H1 (cell line): Measurements from ENCODE around the gene NAXD. TPM values are rescaled to one million over a fixed set of nuclear protein-coding genes. Genes with fewer than 3 reads are reported as not detected.

Source experiments
- CTCF ChIA-PET: fragments of 300-600 bp; sonication (Branson Sonifier 250); formaldehyde crosslinking; loops from one replicate; lab custom pipeline; 2021; ENCODE audit not compliant: partially characterized antibody; lab: Charles Lee
- POLR2A ChIA-PET: fragments of 300-600 bp; sonication (Branson Sonifier 250); formaldehyde crosslinking; loops from one replicate; lab custom pipeline; 2021; ENCODE audit warnings: inconsistent platforms; ENCODE audit not compliant: partially characterized antibody; lab: Charles Lee
- DNase-seq, 2 experiments: peaks; one replicate each; pipeline versions ENCODE4 v3.0.0 to v3.0.0-alpha.2; 2010 to 2022; ENCODE audit warnings: low spot score in 2 of 2, low read depth in 1 of 2, mixed read lengths in 1 of 2
- FAIRE-seq: peaks from 2 replicates; lab custom pipeline; 2011; peaks lifted over from hg19 to GRCh38; lab: Jason Lieb, UNC
- H2AFZ ChIP-seq: 2 replicates; pipeline ENCODE4 v1.8.1; 2012; ENCODE audit warnings: low read length, inconsistent platforms
- H2AK5ac ChIP-seq: 2 replicates; pipeline ENCODE4 v1.6.1; 2013; ENCODE audit warnings: low read depth, low read length
- H2BK120ac ChIP-seq: replicated peaks from 2 replicates; pipeline ENCODE3; 2013; ENCODE audit warnings: low read depth, low read length, inconsistent platforms
- H2BK12ac ChIP-seq: 2 replicates; pipeline ENCODE4 v1.6.1; 2013; ENCODE audit warnings: low read depth, low read length
- H2BK15ac ChIP-seq: 2 replicates; pipeline ENCODE4 v1.6.1; 2013; ENCODE audit warnings: low read length
- H2BK20ac ChIP-seq: 2 replicates; pipeline ENCODE4 v1.6.1; 2013; ENCODE audit warnings: low read length
- H2BK5ac ChIP-seq: 2 replicates; pipeline ENCODE4 v1.6.1; 2013; ENCODE audit warnings: low read depth, low read length
- H3K14ac ChIP-seq: 2 replicates; pipeline ENCODE4 v1.6.1; 2013; ENCODE audit warnings: inconsistent platforms; ENCODE audit not compliant: insufficient read length
- H3K18ac ChIP-seq: 2 replicates; pipeline ENCODE4 v1.6.1; 2013; ENCODE audit warnings: low read length; ENCODE audit errors: extremely low read depth
- H3K23ac ChIP-seq: 2 replicates; pipeline ENCODE4 v1.6.1; 2013; ENCODE audit warnings: inconsistent platforms; ENCODE audit not compliant: insufficient read length
- H3K23me2 ChIP-seq: 2 replicates; pipeline ENCODE4 v1.6.1; 2013; ENCODE audit warnings: low read depth, low read length
- H3K27ac ChIP-seq: 2 replicates; pipeline ENCODE4 v1.6.1; 2011; ENCODE audit warnings: low read depth, low read length, inconsistent platforms
- H3K27me3 ChIP-seq, 4 experiments: replicated peaks in 1 of 4; 1 replicate in 1 of 4; 2 replicates in 3 of 4; pipeline versions ENCODE4 v1.6.1 to v1.8.1; 2011 to 2013; ENCODE audit warnings: low read length in 3 of 4, mild to moderate bottlenecking in 3 of 4, inconsistent platforms in 2 of 4, mixed read lengths in 2 of 4, moderate library complexity in 1 of 4; ENCODE audit not compliant: control insufficient read depth in 3 of 4, insufficient read depth in 3 of 4; ENCODE audit errors: extremely low read depth in 1 of 4
- H3K36me3 ChIP-seq, 4 experiments: 2 replicates each; pipeline versions ENCODE4 v1.6.1 to v1.8.1; 2011 to 2013; ENCODE audit warnings: mild to moderate bottlenecking in 4 of 4, low read length in 3 of 4, moderate library complexity in 2 of 4, control low read depth in 1 of 4, inconsistent platforms in 1 of 4; ENCODE audit not compliant: insufficient read depth in 4 of 4, control insufficient read depth in 2 of 4
- H3K4ac ChIP-seq: replicated peaks from 2 replicates; pipeline ENCODE3; 2013; ENCODE audit warnings: low read length, low read depth, mixed read lengths, inconsistent platforms; ENCODE audit not compliant: insufficient read length
- H3K4me1 ChIP-seq, 4 experiments: replicated peaks in 1 of 4; 1 replicate in 1 of 4; 2 replicates in 3 of 4; pipeline versions ENCODE4 v1.6.1 to v1.8.1; 2011 to 2013; ENCODE audit warnings: low read length in 3 of 4, inconsistent platforms in 2 of 4, mixed read lengths in 1 of 4; ENCODE audit not compliant: insufficient read depth in 4 of 4, control insufficient read depth in 3 of 4
- H3K4me2 ChIP-seq, 2 experiments: 2 replicates each; pipeline versions ENCODE4 v1.6.1 to v1.8.1; 2011 to 2013; ENCODE audit warnings: low read depth in 2 of 2, low read length in 2 of 2, control low read depth in 1 of 2, inconsistent platforms in 1 of 2, mild to moderate bottlenecking in 1 of 2; ENCODE audit not compliant: insufficient read depth in 1 of 2
- H3K4me3 ChIP-seq, 4 experiments: fragments of 200-600, 300-600 bp in 1 of 4; sonication (generic), shearing (Covaris generic), sonication (Bioruptor Twin) in 1 of 4; 2 replicates each; pipeline versions ENCODE4 v1.5.1 to v1.8.1; 2011 to 2016; ENCODE audit warnings: low read length in 4 of 4, low read depth in 3 of 4, control low read depth in 2 of 4, inconsistent platforms in 2 of 4, mild to moderate bottlenecking in 2 of 4, mixed read lengths in 1 of 4, moderate library complexity in 1 of 4; ENCODE audit not compliant: insufficient read depth in 2 of 4; ENCODE audit errors: extremely low read depth in 1 of 4
- H3K56ac ChIP-seq: replicated peaks from 2 replicates; pipeline ENCODE3; 2013; ENCODE audit warnings: low read depth, mild to moderate bottlenecking, mixed read lengths, low read length, inconsistent platforms; ENCODE audit not compliant: insufficient read length
- H3K79me1 ChIP-seq: 2 replicates; pipeline ENCODE4 v1.6.1; 2013; ENCODE audit warnings: low read depth, low read length, control low read depth
- H3K79me2 ChIP-seq, 2 experiments: 2 replicates each; pipeline versions ENCODE4 v1.6.1 to v1.8.1; 2012 to 2013; ENCODE audit warnings: low read length in 2 of 2, mild to moderate bottlenecking in 2 of 2, inconsistent platforms in 1 of 2; ENCODE audit not compliant: insufficient read depth in 2 of 2, control insufficient read depth in 1 of 2
- H3K9ac ChIP-seq, 4 experiments: replicated peaks in 1 of 4; 1 replicate in 1 of 4; 2 replicates in 3 of 4; pipeline versions ENCODE4 v1.6.1 to v1.8.1; 2011 to 2013; ENCODE audit warnings: low read depth in 3 of 4, low read length in 3 of 4, control low read depth in 2 of 4, mild to moderate bottlenecking in 2 of 4, moderate library complexity in 2 of 4, inconsistent platforms in 1 of 4; ENCODE audit errors: extremely low read depth in 1 of 4
- H3K9me3 ChIP-seq, 2 experiments: 2 replicates each; pipeline versions ENCODE4 v1.6.1 to v1.8.1; 2012 to 2013; ENCODE audit warnings: mild to moderate bottlenecking in 2 of 2, moderate library complexity in 2 of 2, control low read depth in 1 of 2, inconsistent platforms in 1 of 2, low read depth in 1 of 2, low read length in 1 of 2, mixed read lengths in 1 of 2; ENCODE audit not compliant: insufficient read depth in 2 of 2
- H4K20me1 ChIP-seq, 2 experiments: replicated peaks in 1 of 2; 2 replicates each; pipeline versions ENCODE3 to v1.8.1; 2011 to 2013; ENCODE audit warnings: inconsistent platforms in 2 of 2, low read length in 2 of 2, mild to moderate bottlenecking in 1 of 2; ENCODE audit not compliant: insufficient read depth in 2 of 2, control insufficient read depth in 1 of 2
- H4K5ac ChIP-seq: 2 replicates; pipeline ENCODE4 v1.6.1; 2013; ENCODE audit warnings: low read length, low read depth, mixed read lengths, inconsistent platforms; ENCODE audit not compliant: insufficient read length
- H4K8ac ChIP-seq: 2 replicates; pipeline ENCODE4 v1.8.0; 2013; ENCODE audit warnings: mild to moderate bottlenecking, moderate library complexity, low read length, inconsistent platforms; ENCODE audit not compliant: insufficient read depth; ENCODE audit errors: extremely low read depth
- H4K91ac ChIP-seq: replicated peaks from 2 replicates; pipeline ENCODE3; 2013; ENCODE audit warnings: low read length, mixed read lengths, inconsistent platforms; ENCODE audit not compliant: insufficient read length
- CBX5 ChIP-seq: fragments of 300-800, 300-1000 bp; sonication (generic); IDR thresholded peaks from 2 replicates; pipeline ENCODE4 v1.7.1; 2016; ENCODE audit warnings: antibody characterized with exemption, low read length, low read depth
- CREB1 ChIP-seq: IDR thresholded peaks from 2 replicates; pipeline ENCODE4 v1.6.1; 2012; ENCODE audit warnings: inconsistent platforms
- E2F6 ChIP-seq: IDR thresholded peaks from 2 replicates; pipeline ENCODE4 v1.6.1; 2012; ENCODE audit warnings: inconsistent platforms
- EP300 ChIP-seq, 2 experiments: IDR thresholded peaks; 1 replicate in 1 of 2; 2 replicates in 1 of 2; pipeline ENCODE4 v1.6.1; 2011 to 2012; ENCODE audit warnings: low read depth in 2 of 2, low read length in 2 of 2, mild to moderate bottlenecking in 2 of 2, borderline replicate concordance in 1 of 2, inconsistent platforms in 1 of 2, moderate library complexity in 1 of 2
- HDAC2 ChIP-seq, 2 experiments: fragments of 300-600 bp in 1 of 2; sonication (generic) in 1 of 2; IDR thresholded peaks; 2 replicates each; pipeline ENCODE4 v1.6.1; 2011 to 2012; ENCODE audit warnings: low read depth in 2 of 2, low read length in 2 of 2, mild to moderate bottlenecking in 2 of 2, moderate library complexity in 2 of 2, borderline replicate concordance in 1 of 2, inconsistent platforms in 1 of 2
- HDAC6 ChIP-seq: IDR thresholded peaks from one replicate; pipeline ENCODE4 v1.7.1; 2012; ENCODE audit warnings: low read depth, mild to moderate bottlenecking, inconsistent platforms, low read length, moderate library complexity
- POLR2A ChIP-seq, 2 experiments: IDR thresholded peaks; 1 replicate in 1 of 2; 2 replicates in 1 of 2; pipeline ENCODE4 v1.6.1; 2011; ENCODE audit warnings: low read depth in 2 of 2, low read length in 2 of 2, mild to moderate bottlenecking in 2 of 2; ENCODE audit errors: control extremely low read depth in 1 of 2
- RBBP5 ChIP-seq: IDR thresholded peaks from 2 replicates; pipeline ENCODE4 v1.7.1; 2012; ENCODE audit warnings: low read depth, mild to moderate bottlenecking, inconsistent platforms, low read length, moderate library complexity, borderline replicate concordance
- SIRT6 ChIP-seq: IDR thresholded peaks from one replicate; pipeline ENCODE4 v1.7.1; 2012; ENCODE audit warnings: low read length, inconsistent platforms
- SRF ChIP-seq: IDR thresholded peaks from 2 replicates; pipeline ENCODE4 v1.6.1; 2011; ENCODE audit warnings: mild to moderate bottlenecking, low read depth, low read length, moderate library complexity
- USF2 ChIP-seq: IDR thresholded peaks from 2 replicates; pipeline ENCODE4 v1.6.1; 2011; ENCODE audit warnings: low read length, improper control_type of control experiment
- WGBS, 2 experiments: shearing (Covaris generic) in 1 of 2; methylation state at CpG; one replicate each; pipeline versions ENCODE4 v1.1.6 to v1.1.7; 2013 to 2015; ENCODE audit warnings: low lambda C conversion rate in 2 of 2, mixed read lengths in 2 of 2, inconsistent platforms in 1 of 2, low coverage in 1 of 2, missing lambda C conversion rate in 1 of 2; ENCODE audit not compliant: insufficient replicate concordance in 2 of 2, insufficient coverage in 1 of 2, insufficient read length in 1 of 2; ENCODE audit errors: extremely low coverage in 1 of 2, missing lambda C conversion rate in 1 of 2; 5-methylcytosine and 5-hydroxymethylcytosine counted together
- polyA plus RNA-seq, 7 experiments: library from polyadenylated mRNA; depleted of rRNA in 3 of 7; stranded (reverse) in 5 of 7; unstranded in 2 of 7; fragments of >200 nt in 5 of 7; fragments of 200-250 nt in 2 of 7; gene quantifications; 1 replicate in 5 of 7; 2 replicates in 1 of 7; 4 replicates in 1 of 7; pipeline versions ENCODE4 v1.2.1 to v1.2.3, GENCODE V29; 2011 to 2013; ENCODE audit warnings: missing spikeins in 2 of 7, mixed read lengths in 2 of 7
- total RNA-seq: library from RNA; stranded (reverse); fragmentation: NEBNext Ultra II Directional; extraction: Animal tissue kit (Norgen Biotek cat#: 25700); gene quantifications from 2 replicates; pipeline ENCODE4 v1.2.1, GENCODE V29; 2021

NAXD gene
- total and polyA plus RNA-seq, 2 of the 8 experiments (the other 6 are each of a cell fraction or from before 2014, with no cell fraction given), result 25.4 to 35.5 TPM

GRCh38 chr13:110615005-110615321 is 382 bp upstream of the NAXD start:
- Histone ChIP-seq H3K18ac (peak overlapping the region; percentile 82; the same call in 1 of the 2 replicates), H3K79me2 (peaks cover 13 to 41% of the 10 kb centered on the region in 2 experiments), H3K36me3 (no peaks in the 10 kb centered on the region), H2AK5ac (no peak overlapping the region), H3K4me3 (peak overlapping the region in 3 of 4 experiments; percentile 80 to 90 (median 80); a peak in 6 of 8 replicates), H2BK5ac (peak overlapping the region; percentile 22; the same call in 1 of the 2 replicates), H4K20me1 (peaks cover 8 to 18% of the 10 kb centered on the region in 2 experiments), H4K8ac (peak overlapping the region; percentile 94), H3K27ac (no peak overlapping the region), H3K14ac (no peak overlapping the region), H3K4ac (no peak overlapping the region), H2BK20ac (no peak overlapping the region), H4K91ac (peak overlapping the region; percentile 83), H4K5ac (peak overlapping the region; percentile 63), H3K9me3 (no peaks in the 10 kb centered on the region), H3K23me2 (peaks cover 9% of the 10 kb centered on the region), H3K79me1 (peaks cover 7% of the 10 kb centered on the region; the same call in 1 of the 2 replicates), H3K27me3 (peaks cover 0 to 2% (median 0%) of the 10 kb centered on the region in 4 experiments; a peak in 2 of 7 replicates), H3K9ac (no peak overlapping the region; a peak in 2 of 7 replicates), H3K4me1 (peaks cover 5 to 21% (median 11%) of the 10 kb centered on the region in 4 experiments; a peak in 6 of 7 replicates), H2BK15ac (peak overlapping the region; percentile 19; the same call in 1 of the 2 replicates), H3K4me2 (peak overlapping the region; percentile 79 to 99), H2BK120ac (no peak overlapping the region), H3K56ac (no peak overlapping the region), H3K23ac (no peak overlapping the region), H2BK12ac (no peak overlapping the region), H2AFZ (peak overlapping the region; percentile 37; the same call in 1 of the 2 replicates)
- WGBS, 2 experiments, result 89% methylated on average over 11 of the region's 11 CpGs; no CpG with 5 or more reads in 1 of the 2 experiments
- POLR2A ChIA-PET, result interaction anchor here (0.8 to 1.8 kb wide), 8 partner anchors 14 to 129 kb away, joined by 3 to 6 read pairs (median 4); no protein-coding TSS in a partner anchor
- TF ChIP-seq E2F6 (no peak), CREB1 (no peak), HDAC6 (no peak), EP300 (IDR thresholded peaks at IDR 0.05; ENCODE audit: borderline replicate concordance in 1 of 2, low read depth in 2 of 2, low read length in 2 of 2) (no peak), SRF (no peak), POLR2A (IDR thresholded peaks at IDR 0.05; ENCODE audit: control extremely low read depth in 1 of 2, low read depth in 2 of 2, low read length in 2 of 2) (no peak), USF2 (no peak), SIRT6 (no peak), HDAC2 (IDR thresholded peaks at IDR 0.05; ENCODE audit: borderline replicate concordance in 1 of 2, low read depth in 2 of 2, low read length in 2 of 2) (no peak), RBBP5 (no peak), CBX5 (no peak)
- FAIRE-seq (no peak), DNase-seq (no peak)
- CTCF ChIA-PET, result interaction anchor here (0.7 to 2.5 kb wide), 4 partner anchors 10 to 309 kb away, joined by 3 to 6 read pairs (median 3); no protein-coding TSS in a partner anchor
